ENCODE data around the gene HPS1.

HPS1 gene

GRCh38 chr10:98382691-98383101 lies 64.0 kb downstream of the HPS1 start:
- Mint-ChIP-seq H3K27ac (ENCODE audit: low read depth) (no peak overlapping the region), H3K9me3 (no peaks in the 10 kb centered on the region), H3K4me3 (no peak overlapping the region), H3K4me1 (peaks cover 5% of the 10 kb centered on the region), H3K36me3 (ENCODE audit: insufficient read depth) (no peaks in the 10 kb centered on the region), H3K27me3 (no peaks in the 10 kb centered on the region)
- ATAC-seq (replicated peaks; ENCODE audit: extremely low read depth, poor library complexity, severe bottlenecking) (no peak), DNase-seq (ENCODE audit: low spot score in 2 of 2) (no peak)

- H3K9me3 Mint-ChIP-seq, result no peaks in the 10 kb centered on the region
- no peak overlapping the region for H3K4me3 Mint-ChIP-seq
- H3K27ac Mint-ChIP-seq (ENCODE audit: low read depth), result no peak overlapping the region
- peaks cover 4% of the 10 kb centered on the region for H3K27me3 Mint-ChIP-seq
- H3K36me3 Mint-ChIP-seq (ENCODE audit: insufficient read depth), result no peaks in the 10 kb centered on the region
- ATAC-seq (replicated peaks; ENCODE audit: extremely low read depth, poor library complexity, severe bottlenecking) (no peak), DNase-seq (ENCODE audit: low spot score in 2 of 2) (no peak)
- H3K4me1 Mint-ChIP-seq, result peaks cover 3% of the 10 kb centered on the region
Observed at GRCh38 chr10:98380493-98381339, 66.0 kb downstream of the HPS1 start.

- peaks cover 22% of the 10 kb centered on the region for H3K27me3 Mint-ChIP-seq
- no peaks in the 10 kb centered on the region for H3K9me3 Mint-ChIP-seq
- ATAC-seq (replicated peaks; ENCODE audit: extremely low read depth, poor library complexity, severe bottlenecking) (no peak), DNase-seq (ENCODE audit: low spot score in 2 of 2) (no peak)
- no peaks in the 10 kb centered on the region for H3K4me1 Mint-ChIP-seq
- no peak overlapping the region for H3K4me3 Mint-ChIP-seq
- no peak overlapping the region for H3K27ac Mint-ChIP-seq (ENCODE audit: low read depth)
- no peaks in the 10 kb centered on the region for H3K36me3 Mint-ChIP-seq (ENCODE audit: insufficient read depth)
Observed at GRCh38 chr10:98378722-98379121, 68.0 kb downstream of the HPS1 start.

- ATAC-seq (replicated peaks; ENCODE audit: extremely low read depth, poor library complexity, severe bottlenecking), result no peak
- H3K36me3 Mint-ChIP-seq (ENCODE audit: insufficient read depth), result no peaks in the 10 kb centered on the region
- H3K9me3 Mint-ChIP-seq, result no peaks in the 10 kb centered on the region
- H3K27ac Mint-ChIP-seq (ENCODE audit: low read depth), result no peak overlapping the region
- peaks cover 22% of the 10 kb centered on the region for H3K27me3 Mint-ChIP-seq
- DNase-seq (ENCODE audit: low spot score in 2 of 2), result no peak
- H3K4me1 Mint-ChIP-seq, result no peaks in the 10 kb centered on the region
- no peak overlapping the region for H3K4me3 Mint-ChIP-seq
Observed at GRCh38 chr10:98377536-98377935, 69.2 kb downstream of the HPS1 start.

GRCh38 chr10:98377001-98377400 lies 69.7 kb downstream of the HPS1 start:
- Mint-ChIP-seq H3K27me3 (peaks cover 25% of the 10 kb centered on the region), H3K4me1 (no peaks in the 10 kb centered on the region), H3K9me3 (no peaks in the 10 kb centered on the region), H3K36me3 (ENCODE audit: insufficient read depth) (no peaks in the 10 kb centered on the region), H3K4me3 (no peak overlapping the region), H3K27ac (ENCODE audit: low read depth) (no peak overlapping the region)
- ATAC-seq (replicated peaks; ENCODE audit: extremely low read depth, poor library complexity, severe bottlenecking), result no peak
- no peak for DNase-seq (ENCODE audit: low spot score in 2 of 2)

GRCh38 chr10:98376485-98376884 lies 70.2 kb downstream of the HPS1 start:
- Mint-ChIP-seq H3K9me3 (no peaks in the 10 kb centered on the region), H3K27me3 (peaks cover 30% of the 10 kb centered on the region), H3K4me1 (no peaks in the 10 kb centered on the region), H3K4me3 (no peak overlapping the region), H3K27ac (ENCODE audit: low read depth) (no peak overlapping the region), H3K36me3 (ENCODE audit: insufficient read depth) (no peaks in the 10 kb centered on the region)
- DNase-seq (ENCODE audit: low spot score in 2 of 2) (no peak), ATAC-seq (replicated peaks; ENCODE audit: extremely low read depth, poor library complexity, severe bottlenecking) (no peak)

- H3K27ac Mint-ChIP-seq (ENCODE audit: low read depth), result no peak overlapping the region
- no peaks in the 10 kb centered on the region for H3K9me3 Mint-ChIP-seq
- no peak overlapping the region for H3K4me3 Mint-ChIP-seq
- H3K36me3 Mint-ChIP-seq (ENCODE audit: insufficient read depth), result no peaks in the 10 kb centered on the region
- ATAC-seq (replicated peaks; ENCODE audit: extremely low read depth, poor library complexity, severe bottlenecking) (no peak), DNase-seq (ENCODE audit: low spot score in 2 of 2) (no peak)
- H3K27me3 Mint-ChIP-seq, result peaks cover 34% of the 10 kb centered on the region
- no peaks in the 10 kb centered on the region for H3K4me1 Mint-ChIP-seq
Observed at GRCh38 chr10:98374217-98374985, 72.3 kb downstream of the HPS1 start.

- no peak overlapping the region for H3K27ac Mint-ChIP-seq (ENCODE audit: low read depth)
Observed at GRCh38 chr10:98373260-98374040, 73.3 kb downstream of the HPS1 start.

GRCh38 chr10:98370831-98371820 lies 75.6 kb downstream of the HPS1 start:
- Mint-ChIP-seq H3K27ac (ENCODE audit: low read depth) (no peak overlapping the region), H3K4me3 (no peak overlapping the region), H3K27me3 (peaks cover 34% of the 10 kb centered on the region), H3K36me3 (ENCODE audit: insufficient read depth) (no peaks in the 10 kb centered on the region), H3K4me1 (no peaks in the 10 kb centered on the region), H3K9me3 (no peaks in the 10 kb centered on the region)
- no peak for DNase-seq (ENCODE audit: low spot score in 2 of 2)
- no peak for ATAC-seq (replicated peaks; ENCODE audit: extremely low read depth, poor library complexity, severe bottlenecking)

More at GRCh38 chr10:98373260-98374040, 73.3 kb downstream of the HPS1 start:
- Mint-ChIP-seq H3K4me1 (no peaks in the 10 kb centered on the region), H3K27me3 (peaks cover 34% of the 10 kb centered on the region), H3K36me3 (ENCODE audit: insufficient read depth) (no peaks in the 10 kb centered on the region), H3K4me3 (no peak overlapping the region), H3K9me3 (no peaks in the 10 kb centered on the region)
- ATAC-seq (replicated peaks; ENCODE audit: extremely low read depth, poor library complexity, severe bottlenecking) (no peak), DNase-seq (ENCODE audit: low spot score in 2 of 2) (no peak)

- no peaks in the 10 kb centered on the region for H3K4me1 Mint-ChIP-seq
- no peaks in the 10 kb centered on the region for H3K9me3 Mint-ChIP-seq
- no peaks in the 10 kb centered on the region for H3K36me3 Mint-ChIP-seq (ENCODE audit: insufficient read depth)
- ATAC-seq (replicated peaks; ENCODE audit: extremely low read depth, poor library complexity, severe bottlenecking) (no peak), DNase-seq (ENCODE audit: low spot score in 2 of 2) (no peak)
- H3K27me3 Mint-ChIP-seq, result peaks cover 23% of the 10 kb centered on the region
- no peak overlapping the region for H3K4me3 Mint-ChIP-seq
- no peak overlapping the region for H3K27ac Mint-ChIP-seq (ENCODE audit: low read depth)
Observed at GRCh38 chr10:98369801-98370200, 76.9 kb downstream of the HPS1 start.

GRCh38 chr10:98368644-98369043 lies 78.1 kb downstream of the HPS1 start:
- peaks cover 12% of the 10 kb centered on the region for H3K27me3 Mint-ChIP-seq
- no peak overlapping the region for H3K27ac Mint-ChIP-seq (ENCODE audit: low read depth)

More at GRCh38 chr10:98368644-98369043, 78.1 kb downstream of the HPS1 start:
- Mint-ChIP-seq H3K9me3 (no peaks in the 10 kb centered on the region), H3K4me3 (no peak overlapping the region), H3K36me3 (ENCODE audit: insufficient read depth) (no peaks in the 10 kb centered on the region), H3K4me1 (no peaks in the 10 kb centered on the region)
- ATAC-seq (replicated peaks; ENCODE audit: extremely low read depth, poor library complexity, severe bottlenecking) (no peak), DNase-seq (ENCODE audit: low spot score in 2 of 2) (no peak)

All from central memory CD8-positive, alpha-beta T cell (primary cell).